Stimulated activated CD4-positive, alpha-beta T cell treated with anti-CD3 and anti-CD28 coated beads, Interleukin-15, amount 100 ng/mL, for 24 hours (primary cell): Measurements from ENCODE around the gene NEK3.
"Not testable (repeated sequence)": the region's sequence is repeated elsewhere in the genome, so short reads cannot be mapped to it uniquely, and the experiment has no call there.

Experiments used
- DNase-seq: peaks from one replicate; pipeline ENCODE4 v3.0.0-alpha.2; 2020

Gene NEK3, protein sequence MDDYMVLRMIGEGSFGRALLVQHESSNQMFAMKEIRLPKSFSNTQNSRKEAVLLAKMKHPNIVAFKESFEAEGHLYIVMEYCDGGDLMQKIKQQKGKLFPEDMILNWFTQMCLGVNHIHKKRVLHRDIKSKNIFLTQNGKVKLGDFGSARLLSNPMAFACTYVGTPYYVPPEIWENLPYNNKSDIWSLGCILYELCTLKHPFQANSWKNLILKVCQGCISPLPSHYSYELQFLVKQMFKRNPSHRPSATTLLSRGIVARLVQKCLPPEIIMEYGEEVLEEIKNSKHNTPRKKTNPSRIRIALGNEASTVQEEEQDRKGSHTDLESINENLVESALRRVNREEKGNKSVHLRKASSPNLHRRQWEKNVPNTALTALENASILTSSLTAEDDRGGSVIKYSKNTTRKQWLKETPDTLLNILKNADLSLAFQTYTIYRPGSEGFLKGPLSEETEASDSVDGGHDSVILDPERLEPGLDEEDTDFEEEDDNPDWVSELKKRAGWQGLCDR

DNA sequence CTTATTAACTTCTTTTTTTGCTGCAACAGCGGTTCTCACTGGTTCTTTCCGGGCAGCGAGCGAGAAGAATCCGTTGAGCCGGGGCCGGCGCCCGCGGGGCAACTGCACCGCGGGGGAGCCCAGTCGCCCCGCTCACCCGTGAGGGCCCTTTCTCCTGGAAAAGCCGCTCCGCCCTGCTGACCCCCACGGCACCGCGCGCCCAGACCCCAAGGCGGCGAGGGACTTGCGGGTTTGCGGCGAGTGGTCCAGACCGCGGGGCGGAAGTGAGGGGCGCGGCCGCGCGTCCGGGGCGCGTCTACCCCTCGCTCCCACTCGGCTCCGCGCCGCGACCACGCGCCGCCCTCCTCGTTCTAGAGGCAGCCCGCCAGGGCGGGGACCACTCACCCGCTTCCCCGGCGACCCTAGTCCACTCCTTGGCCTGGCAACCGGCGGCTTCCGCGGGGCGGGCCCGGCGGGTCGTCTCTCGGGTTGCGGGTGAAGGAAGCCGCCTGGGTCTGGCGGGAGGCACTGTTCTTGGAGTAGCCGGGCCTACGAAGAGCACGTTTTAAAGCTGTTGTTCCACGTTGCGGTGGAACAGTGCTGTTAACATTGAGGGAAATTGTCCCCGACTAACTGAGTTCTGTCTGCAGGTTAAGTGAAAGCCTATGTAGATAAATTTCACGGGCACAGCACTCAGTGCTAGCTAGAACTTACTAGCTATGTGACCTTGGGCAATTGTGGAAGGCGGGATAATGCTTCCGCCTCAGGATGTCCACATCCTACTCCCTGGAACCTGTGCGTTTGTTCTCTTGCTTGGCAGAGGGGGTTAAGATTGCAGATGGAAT lies at the start of gene NEK3:
NEK3 (minus strand) TSS at position 439 of the 824 bp plus-strand sequence. CDS start 3,406 bp downstream, outside the sequence.
- DNase-seq = peak; percentile 65

DNA sequence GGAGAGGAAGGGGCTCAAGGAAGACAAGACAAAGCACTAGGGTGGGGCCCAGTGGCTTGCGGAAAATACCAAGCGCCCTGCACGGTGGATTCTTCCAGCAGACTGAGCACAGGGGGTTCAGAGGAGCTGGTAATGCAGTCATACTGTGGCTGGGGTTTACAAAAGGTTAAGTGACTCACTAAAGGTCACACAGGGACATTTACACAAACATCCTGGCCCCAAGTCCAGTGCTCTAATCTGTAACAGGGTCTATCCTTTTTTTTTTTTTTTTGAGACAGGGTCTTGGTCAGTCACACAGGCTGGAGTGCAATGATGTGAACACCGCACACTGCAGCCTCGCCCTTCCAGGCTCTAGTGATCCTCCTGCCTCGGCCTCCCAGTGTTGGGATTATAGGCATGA lies 49.0 kb upstream of the NEK3 start:
- not testable (repeated sequence) for DNase-seq

DNA sequence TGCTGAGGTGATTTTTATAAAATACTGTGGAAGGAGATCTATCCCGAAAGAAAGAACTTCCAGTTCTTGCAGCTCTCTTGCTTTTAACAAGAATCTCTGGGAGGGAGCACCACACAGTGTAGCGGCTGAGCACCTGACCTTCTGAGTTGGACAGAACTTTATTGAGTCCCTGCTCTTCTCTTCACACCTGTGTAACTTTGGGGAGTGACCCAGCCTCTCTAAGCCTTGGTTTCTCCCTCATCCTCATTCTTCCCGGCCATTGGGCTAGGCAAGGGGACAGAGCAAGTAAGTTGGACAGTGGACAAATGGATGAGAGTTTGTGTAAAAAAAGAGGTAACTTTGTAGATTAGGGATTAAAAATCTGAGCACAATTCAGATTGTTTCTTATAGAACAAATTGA lies 48.5 kb upstream of the NEK3 start:
- DNase-seq = not testable (repeated sequence)

DNA sequence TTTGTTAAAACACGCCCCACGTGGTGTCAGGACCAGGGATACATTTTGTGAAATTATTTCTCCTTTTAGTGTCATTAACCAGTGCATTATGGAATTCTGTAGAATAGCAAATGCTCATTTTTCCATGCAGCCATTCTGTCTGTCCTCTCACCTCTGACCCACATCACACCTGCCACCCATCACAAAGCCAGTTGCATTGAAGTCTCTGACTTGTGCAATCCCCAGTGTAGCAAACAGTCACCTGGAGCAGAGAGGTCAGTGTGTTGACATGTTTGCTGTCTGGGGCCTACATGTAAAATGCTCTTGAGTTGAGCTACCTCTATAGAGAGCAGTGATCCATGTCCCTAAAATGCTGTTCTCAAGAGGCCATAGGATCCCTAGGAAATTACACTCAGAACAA lies 47.9 kb upstream of the NEK3 start:
- DNase-seq = not testable (repeated sequence)

DNA sequence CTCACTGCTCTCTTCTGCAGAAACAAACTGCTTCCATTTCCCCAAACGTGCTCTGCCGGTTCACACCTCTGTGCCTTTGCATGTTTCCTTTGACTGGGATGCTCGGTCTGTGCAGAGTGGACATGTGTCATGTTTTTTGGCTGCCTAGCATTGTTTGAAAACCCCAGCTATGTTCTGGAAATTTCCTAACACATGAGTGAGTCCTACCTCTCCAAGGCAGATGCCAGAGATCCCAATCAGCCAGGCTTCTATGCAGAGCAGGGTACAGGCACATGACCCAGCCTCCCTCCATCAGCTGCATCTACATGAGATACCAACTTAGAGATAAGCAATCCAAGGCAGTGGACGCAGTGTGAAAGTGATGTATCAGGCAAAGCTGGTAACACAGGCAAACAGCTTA lies 45.1 kb upstream of the NEK3 start:
- DNase-seq = not testable (repeated sequence)

DNA sequence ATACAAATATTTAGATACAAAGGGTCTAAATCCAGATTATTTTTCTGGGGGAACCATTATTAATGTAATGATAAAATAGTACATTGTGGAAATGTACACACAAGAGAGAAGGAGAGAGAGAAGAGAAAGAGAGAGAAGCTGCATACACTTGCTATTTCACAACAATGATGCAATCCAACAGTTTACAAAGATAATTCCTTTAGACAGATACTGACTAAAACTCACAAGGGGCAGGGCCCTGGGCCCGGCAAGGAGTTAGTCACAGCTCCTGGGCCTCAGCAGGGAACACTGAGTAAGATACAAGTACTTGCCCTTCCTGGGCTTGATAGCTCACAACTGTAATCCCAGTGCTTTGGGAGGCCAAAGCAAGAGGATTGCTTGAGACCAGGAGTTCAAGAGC lies 44.5 kb upstream of the NEK3 start:
- not testable (repeated sequence) for DNase-seq

DNA sequence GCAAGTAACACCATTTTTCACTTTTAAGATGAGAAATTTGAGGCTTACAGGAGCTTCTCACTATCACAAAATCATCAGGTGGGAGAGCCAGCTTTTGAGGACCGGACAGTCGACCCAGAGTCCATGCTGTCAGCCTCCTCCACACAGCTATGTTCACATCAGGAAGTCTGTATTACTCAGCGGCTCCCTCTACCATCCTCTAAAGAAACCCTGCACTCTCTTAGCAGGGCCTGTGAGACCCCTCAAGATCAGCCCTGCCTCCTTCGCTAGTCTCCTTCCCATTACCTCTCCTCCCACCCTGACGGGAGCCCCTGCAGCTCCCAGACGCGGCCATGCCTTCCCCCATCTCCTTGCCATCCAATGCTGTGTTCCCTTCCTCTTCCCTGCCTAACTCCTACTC lies 43.1 kb upstream of the NEK3 start:
- not testable (repeated sequence) for DNase-seq

DNA sequence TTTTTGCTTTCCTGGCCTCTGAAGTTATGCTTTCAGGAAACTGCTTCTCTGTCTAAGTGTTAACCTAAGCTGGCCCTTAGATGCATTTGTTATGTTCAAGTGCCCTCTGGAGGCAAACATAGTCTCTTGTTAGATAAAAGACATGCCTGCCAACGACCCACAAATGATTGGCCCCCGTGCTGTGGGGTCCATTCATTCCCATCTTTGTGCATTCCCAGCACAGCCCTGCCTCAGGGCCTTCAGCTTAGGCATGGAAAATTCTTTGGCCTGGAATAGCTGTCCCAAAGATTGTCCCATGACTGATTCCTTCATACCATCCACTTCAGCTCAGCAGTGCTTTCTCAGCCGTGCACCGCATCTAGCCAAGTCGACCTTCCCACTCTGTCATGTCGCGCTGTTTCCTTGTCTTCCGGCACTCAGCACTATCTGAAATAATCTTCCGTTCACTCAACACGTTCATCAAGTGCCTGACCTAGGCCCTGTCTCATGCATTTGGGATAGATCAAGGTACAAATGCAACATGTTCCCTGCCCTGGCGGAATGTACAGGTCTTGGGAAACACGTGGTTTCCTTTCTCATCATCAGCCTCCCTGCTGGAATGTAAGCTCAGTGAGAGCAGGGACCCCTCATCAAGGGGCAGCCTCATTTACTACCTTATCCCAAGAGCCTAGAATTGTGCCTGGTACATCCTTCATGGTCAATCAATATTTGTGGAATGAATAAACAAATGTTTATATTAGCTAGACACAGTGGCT lies 42.2 kb upstream of the NEK3 start:
- DNase-seq = not testable (repeated sequence)

DNA sequence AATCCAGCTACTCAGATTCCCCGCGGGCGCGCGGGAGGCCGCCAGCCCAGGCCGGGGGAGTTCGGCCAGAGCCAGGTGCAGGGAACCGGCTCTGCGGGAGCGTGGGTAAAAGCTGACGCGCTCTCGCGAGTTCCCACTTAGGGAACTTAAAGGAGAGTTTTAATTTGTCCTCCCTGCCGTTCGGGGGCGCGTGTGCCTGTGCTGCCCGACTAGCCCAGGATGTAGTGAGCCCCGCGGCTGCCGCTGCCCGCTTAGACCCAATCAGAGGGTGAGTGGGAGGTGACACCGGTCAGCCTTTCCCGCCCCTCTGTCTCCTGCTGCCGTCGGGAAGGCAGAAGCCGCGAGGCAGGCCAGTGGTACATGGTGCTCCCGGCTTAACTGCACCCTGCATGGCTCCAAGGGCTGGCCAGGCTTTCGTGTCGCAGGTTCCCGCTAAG lies 36.0 kb upstream of the NEK3 start:
- DNase-seq = peak; percentile 77

DNA sequence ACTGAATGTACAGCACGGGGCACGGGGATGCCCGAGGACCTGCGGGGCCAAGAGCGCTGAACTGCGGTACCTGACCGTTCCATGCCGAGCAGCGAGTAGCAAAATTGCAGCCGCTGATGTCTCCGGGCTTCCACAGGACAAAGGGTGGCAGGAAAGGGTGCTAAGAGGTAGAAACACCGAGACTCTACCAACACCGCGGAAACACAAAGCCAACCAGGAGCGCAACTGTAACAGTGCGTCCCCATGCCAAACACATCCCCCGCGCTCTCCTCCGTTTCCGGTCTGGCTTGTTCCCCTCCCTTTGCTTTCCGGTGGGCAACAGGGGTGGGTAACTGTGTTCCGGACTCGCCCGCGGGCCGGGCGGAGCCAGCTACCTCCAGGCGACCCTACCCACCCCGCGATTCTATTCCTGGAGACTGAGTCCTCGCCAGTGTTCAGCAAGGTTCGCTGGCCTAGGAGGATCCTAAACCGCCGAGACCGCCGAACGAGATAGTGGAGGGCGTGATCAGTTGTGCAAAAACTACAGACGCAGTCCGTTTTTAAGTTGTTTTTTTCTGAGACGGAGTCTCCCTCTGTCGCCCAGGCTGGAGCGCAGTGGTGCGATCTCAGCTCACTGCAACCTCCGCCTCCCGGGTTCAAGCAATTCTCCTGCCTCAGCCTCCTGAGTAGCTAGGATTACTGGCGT lies 34.9 kb upstream of the NEK3 start:
- peak; percentile 88 for DNase-seq

DNA sequence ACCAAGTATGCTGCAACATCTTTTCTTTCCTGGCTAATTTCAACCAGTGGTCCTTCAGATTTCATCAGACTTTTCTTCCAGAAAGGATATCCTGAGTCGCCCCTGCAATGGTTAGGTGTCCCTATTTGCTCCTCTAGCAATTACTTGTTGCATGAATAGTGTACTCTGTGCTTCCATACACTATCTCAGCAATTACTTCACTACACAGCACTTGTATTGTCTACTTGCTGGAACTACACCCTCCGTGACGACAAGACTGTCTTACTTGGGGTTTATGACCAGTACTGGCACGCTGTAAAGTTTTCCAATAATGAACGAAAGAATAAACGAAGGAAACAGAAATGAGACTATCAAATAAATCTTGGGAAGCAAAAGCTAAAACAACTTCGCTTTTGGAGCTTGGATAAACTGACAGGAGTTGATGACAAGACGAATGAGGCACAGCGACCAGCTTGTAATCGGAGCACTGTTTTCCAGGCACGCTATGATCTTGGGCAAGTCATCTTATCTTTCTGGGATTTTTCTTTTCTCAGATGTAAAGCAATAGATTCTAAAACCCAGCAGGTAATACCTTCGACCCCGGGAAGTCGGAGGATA lies 34.3 kb upstream of the NEK3 start:
- DNase-seq = not testable (repeated sequence)

DNA sequence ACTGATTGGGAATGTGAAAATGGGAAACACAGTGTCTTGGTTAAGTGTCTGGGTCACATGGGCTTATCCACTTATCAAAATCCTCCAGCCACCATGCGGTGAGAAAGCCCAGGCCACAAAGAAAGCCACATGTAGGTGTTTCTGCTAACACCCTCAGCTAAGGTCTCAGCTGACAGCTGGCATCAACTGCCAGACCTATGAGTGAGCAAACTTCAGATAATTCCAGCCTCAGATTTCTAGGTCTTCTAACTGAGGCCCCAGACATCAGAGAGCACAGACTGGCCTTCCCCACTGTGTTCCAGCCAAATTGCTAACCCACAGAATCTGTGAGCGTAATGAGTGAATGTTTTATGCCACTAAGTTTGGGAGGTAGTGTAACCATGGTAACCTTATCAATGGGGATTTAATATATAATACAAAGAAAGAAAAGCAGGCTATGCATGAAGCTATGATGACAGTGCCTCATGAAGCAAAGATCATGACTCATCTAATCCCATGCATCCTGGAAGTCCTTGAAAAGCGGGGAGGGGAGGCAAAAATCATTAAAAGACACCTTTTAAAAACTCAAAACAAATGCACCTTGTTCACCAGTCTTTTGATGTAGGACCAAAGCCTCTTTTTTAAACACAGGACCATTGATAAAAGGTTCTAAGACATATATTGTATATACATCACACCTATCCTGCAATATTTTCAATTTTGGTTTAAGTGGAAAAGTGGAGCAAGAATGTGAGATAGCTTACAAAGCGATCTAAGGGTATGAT lies 28.2 kb upstream of the NEK3 start:
- DNase-seq = not testable (repeated sequence)

DNA sequence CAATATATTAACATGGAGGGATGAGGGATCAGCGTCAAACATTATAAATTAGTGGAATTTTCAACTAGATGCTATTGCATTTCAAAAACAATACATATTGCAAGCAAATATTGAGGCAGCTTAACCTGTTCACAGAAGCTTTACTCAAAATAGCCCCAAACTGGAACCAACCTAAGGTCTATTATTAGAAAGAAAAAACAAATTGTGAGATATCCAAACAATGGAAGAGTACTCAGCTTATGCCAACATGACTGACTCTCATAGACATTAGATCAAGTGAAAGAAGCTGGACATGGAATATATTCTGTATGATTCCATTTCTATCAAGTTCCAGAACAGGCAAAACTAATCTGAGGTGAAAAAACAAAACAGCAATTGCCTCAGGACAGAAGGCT lies 27.6 kb upstream of the NEK3 start:
- no peak for DNase-seq

DNA sequence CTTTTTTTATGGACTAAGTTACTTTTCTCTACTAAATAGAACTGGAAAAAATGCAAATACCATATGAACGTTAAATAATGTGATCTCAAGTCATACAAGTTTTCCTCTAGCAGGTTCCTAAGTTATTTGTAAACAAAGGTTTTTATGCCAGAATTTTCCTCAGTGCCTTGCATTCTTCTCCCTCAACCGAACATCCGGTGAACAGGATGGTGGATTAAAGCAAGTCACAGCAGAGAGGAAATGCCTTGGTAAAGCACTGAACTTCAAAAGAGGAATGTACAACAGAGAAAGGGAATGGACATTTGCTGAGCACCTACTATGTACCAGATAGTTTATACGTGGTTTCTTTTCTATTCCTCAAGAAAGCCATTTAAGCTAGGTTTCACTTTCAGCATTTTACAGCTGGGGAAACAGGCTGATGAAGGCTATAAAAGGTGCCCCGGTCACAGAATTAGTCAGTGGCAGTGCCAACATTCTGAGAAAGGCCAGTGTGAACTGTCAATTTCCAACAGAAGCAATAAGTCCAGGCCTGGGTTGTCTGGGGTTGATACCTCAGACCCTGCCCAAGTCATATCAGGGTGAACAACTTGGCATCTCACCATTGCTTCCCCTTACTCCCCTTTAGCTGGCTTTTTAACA lies 22.0 kb upstream of the NEK3 start:
- DNase-seq = not testable (repeated sequence)

DNA sequence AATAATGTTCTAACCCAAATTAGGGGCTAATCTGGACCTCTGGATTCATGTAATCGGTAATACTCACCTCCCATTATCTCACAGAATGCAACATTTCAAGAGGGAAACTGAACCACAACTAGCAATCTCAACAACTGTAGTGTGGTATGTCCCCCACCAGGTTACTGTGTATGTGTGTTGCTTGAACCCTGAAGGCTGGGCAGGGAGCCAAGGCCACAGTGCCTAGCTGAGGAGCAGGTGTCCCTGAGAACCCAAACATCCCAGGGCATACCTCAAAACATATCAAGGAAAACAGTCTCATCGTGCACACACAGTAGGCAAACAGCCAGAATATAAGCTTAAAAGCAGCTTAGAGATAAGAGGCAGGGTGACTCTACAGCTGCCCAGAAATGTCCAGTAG lies 20.5 kb upstream of the NEK3 start:
- no peak for DNase-seq

DNA sequence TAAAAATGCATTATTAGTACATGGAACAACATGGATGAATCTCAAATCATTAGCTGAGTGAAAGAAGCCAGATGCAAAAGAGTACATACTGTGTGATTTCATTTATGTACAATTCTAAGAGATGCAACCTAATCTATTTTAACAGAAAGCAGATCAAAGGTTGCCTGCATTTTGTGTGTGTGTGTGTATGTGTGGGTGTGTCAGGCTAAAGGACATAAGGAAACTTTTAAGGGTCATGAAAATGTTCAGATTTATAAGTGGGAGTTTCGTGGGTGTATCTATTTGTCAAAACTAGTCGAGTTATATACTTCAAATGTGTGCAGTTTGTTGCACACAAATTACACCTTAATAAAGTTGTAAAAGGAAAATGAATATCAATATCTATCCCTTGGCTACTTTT lies 17.9 kb upstream of the NEK3 start:
- no peak for DNase-seq

DNA sequence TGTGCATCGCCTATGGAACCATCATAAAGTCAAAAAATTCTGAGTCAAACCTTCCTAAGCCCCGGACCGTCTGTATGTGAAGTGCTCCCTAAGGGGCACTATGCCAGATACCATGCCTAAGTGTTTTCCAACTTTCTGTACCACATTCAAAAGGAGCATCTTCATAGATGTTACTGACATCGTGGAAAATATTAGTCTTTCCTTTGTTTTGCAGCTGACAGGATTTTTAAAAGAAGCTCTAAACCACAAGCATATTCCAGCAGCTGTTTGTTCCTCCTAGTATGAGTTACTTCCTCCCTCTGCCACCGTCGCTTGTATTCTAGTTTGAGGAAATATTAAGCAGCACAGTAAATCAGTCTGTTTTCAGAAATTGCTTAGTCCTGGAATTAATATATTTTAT lies 14.6 kb upstream of the NEK3 start:
- not testable (repeated sequence) for DNase-seq

DNA sequence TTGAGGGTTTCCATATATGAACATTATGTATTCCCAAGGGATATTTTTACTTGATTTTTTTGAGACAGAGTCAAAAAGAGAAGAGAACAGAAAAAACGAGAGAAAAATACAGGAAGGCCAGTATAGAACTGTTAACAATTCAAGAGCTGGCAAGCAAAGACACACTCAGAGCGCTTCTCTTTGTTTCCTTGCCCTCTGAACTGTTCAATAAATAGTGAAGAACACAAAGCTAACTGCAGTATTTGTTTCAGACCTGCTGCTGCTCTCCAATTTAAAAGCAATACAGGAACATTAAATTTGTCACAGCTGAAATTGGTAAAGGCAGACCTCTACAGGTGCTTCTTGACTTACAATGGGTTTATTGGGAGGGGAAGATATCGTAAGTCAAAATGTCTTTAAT lies 14.0 kb upstream of the NEK3 start:
- DNase-seq = no peak

DNA sequence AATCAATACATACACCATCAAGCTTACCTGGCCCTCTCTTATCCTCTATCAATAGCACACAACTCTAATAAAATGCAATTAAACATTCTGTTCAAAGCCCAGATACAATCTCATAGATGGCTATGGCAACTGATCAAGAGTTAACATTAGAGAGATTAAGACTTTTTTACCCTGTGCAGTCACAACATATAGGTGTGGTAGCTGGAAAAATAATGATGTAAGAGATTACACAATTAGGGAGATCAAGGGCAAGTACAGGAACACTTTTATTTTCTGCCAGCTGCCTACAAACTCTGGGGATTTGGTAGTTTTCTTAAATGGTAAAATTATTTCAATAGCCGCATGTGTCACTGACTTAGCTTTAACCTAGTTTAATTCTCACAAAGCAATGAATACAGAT lies 12.3 kb upstream of the NEK3 start:
- DNase-seq = not testable (repeated sequence)

DNA sequence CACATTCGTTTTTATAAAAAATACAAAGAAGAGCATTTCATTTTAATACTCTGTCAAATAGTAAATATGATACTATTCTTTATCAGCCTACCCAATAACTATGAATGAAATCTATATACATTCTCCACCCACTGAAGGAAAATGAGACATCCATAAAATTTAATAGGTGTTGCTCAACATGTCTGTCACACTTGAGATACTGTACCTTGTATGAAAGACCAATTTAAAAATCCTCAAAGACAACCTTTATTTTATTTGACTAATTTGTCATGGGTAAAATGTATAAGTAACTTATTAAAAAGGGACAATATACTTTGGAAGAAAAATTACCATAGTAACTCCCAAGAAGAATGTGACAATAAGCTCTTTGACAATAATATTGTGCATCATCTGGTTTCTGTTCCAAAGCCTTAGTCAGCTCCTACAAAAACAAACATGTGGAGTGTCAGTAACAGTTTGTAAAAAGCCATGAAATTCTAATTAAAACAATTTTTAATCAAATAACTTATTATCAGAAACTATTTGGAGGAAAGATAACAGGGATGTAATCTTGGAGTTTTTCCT lies 11.5 kb upstream of the NEK3 start:
- DNase-seq = not testable (repeated sequence)
